ENCODE data around the gene TENM4. TPM values are rescaled to one million over a fixed set of nuclear protein-coding genes. Genes with fewer than 3 reads are reported as not detected.

Gene TENM4
- polyA plus RNA-seq, 2 of the 4 experiments (the other 2 are of a cell fraction), result 0.06 to 0.31 TPM

DNA sequence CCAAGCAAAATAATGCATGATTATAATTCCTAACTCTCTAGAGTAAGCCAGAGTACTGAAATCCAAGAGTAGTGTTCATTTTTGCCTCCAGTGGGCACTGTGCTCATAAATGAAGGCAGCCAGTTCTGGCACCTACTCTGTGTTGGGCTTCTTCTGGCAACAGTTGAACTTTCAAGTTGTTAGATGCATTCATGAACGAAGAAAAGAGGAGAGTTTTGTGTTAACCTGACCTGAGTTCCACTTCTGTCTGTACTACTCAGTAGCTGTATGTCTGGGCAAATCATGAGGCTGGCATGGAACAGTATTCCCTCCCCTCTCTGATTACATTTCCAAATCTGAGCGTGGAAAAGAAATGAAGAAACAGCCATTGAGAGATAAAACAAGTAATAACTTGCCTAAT is 20.3 kb upstream of the TENM4 start:
- Histone ChIP-seq H3K27ac (no peak overlapping the region), H3K4me2 (no peak overlapping the region), H3K4me1 (no peaks in the 10 kb centered on the region), H3K9me3 (no peaks in the 10 kb centered on the region), H3K4me3 (no peak overlapping the region)
- TF ChIP-seq SMC3 (IDR thresholded peaks at IDR 0.05), result 0 out of 3 replicates have a peak, but pooled peaks have one; percentile 13
- TF ChIP-seq TP53 (CRISPR knock-in tag; IDR thresholded peaks at IDR 0.05), result no peak
- no peak for TF ChIP-seq ZC3H11A (IDR thresholded peaks at IDR 0.05)
- TF ChIP-seq RAD21 (conservative IDR thresholded peaks at IDR 0.05 in 1 of 2, IDR thresholded peaks at IDR 0.05 in 1 of 2), result peak in 1 of 2 experiments; percentile 34; a peak in 1 of 5 replicates
- peak; percentile 31; the same call in 2 of the 3 replicates for TF ChIP-seq CTCF (IDR thresholded peaks at IDR 0.05)
- ChIA-PET CTCF (interaction anchor here (1.6 kb wide), 1 partner anchor 22 kb away, joined by 3 read pairs; no protein-coding TSS in a partner anchor), POLR2A (no interaction called here)
- ATAC-seq (peak; percentile 82 to 87), FAIRE-seq (no peak), DNase-seq (ENCODE audit: low read depth in 1 of 2, low spot score in 1 of 2) (no peak)
- WGBS (ENCODE audit: missing lambda C conversion rate), result 0% methylated on average over 2 of the region's 2 CpGs

DNA sequence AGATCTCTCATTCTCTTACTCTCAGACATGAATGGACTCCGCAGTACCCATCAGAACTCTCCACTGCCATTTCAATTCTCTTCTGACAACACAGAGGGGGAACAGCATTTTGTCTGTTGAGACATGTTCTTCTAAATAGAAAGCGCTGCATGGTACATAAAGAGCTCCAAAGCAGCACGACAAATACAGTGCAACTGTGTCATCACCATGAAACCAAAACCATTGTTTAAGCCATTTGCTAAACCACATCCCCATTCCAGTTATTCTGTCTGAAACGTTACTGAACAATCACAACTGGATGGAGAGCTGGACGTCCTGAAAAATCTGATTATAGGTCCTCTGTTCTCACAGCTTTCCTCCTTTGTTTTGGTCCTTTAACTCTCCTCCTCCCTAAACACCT is 17.9 kb upstream of the TENM4 start:
- FAIRE-seq, result no peak
- POLR2A ChIA-PET, result no interaction called here
- Histone ChIP-seq H3K4me1 (no peaks in the 10 kb centered on the region), H3K9me3 (no peaks in the 10 kb centered on the region), H3K4me3 (no peak overlapping the region), H3K4me2 (no peak overlapping the region), H3K27ac (no peak overlapping the region)
- TF ChIP-seq NFE2L2 (conservative IDR thresholded peaks at IDR 0.05; ENCODE audit: low read length) (no peak), ZNF302 (CRISPR knock-in tag; IDR thresholded peaks at IDR 0.05) (no peak), JUN (IDR thresholded peaks at IDR 0.05) (no peak), HOXA7 (CRISPR knock-in tag; IDR thresholded peaks at IDR 0.05) (no peak)
- ATAC-seq, result no peak
- CTCF ChIA-PET, result interaction anchor here (3.5 kb wide), 1 partner anchor 35 kb away, joined by 12 read pairs; no protein-coding TSS in a partner anchor
- DNase-seq (ENCODE audit: low read depth in 1 of 2, low spot score in 1 of 2), result no peak
- WGBS (ENCODE audit: missing lambda C conversion rate), result 15% methylated on average over 5 of the region's 5 CpGs

DNA sequence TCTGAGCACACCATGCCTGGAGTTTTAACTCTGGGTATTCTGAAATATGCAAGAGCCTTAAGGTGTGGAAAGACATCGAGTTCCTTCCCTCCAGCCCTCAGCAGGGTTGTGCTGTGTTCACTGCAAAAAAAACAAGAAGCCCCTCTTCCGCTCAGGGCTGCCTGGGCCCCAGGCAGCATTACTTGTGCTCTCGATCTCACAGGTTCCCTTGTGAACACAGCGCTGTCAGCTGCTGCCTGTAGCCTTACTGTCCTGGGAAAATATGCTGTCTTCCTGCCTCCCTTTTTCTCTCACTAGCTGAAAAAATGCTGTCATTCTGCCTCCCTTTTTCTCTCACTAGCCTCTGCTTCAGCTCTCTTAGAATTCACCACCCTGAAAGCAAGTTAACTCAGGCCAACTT is 15.7 kb upstream of the TENM4 start:
- ChIA-PET POLR2A (no interaction called here), CTCF (no interaction called here)
- no peak overlapping the region for H3K27ac ChIP-seq
- TF ChIP-seq CEBPB (IDR thresholded peaks at IDR 0.05), result no peak
- TF ChIP-seq, protein P1, sequence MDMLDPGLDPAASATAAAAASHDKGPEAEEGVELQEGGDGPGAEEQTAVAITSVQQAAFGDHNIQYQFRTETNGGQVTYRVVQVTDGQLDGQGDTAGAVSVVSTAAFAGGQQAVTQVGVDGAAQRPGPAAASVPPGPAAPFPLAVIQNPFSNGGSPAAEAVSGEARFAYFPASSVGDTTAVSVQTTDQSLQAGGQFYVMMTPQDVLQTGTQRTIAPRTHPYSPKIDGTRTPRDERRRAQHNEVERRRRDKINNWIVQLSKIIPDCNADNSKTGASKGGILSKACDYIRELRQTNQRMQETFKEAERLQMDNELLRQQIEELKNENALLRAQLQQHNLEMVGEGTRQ (IDR thresholded peaks at IDR 0.05), result no peak
- TF ChIP-seq EP300 (IDR thresholded peaks at IDR 0.05), result no peak
- no peak for TF ChIP-seq NFE2L2 (conservative IDR thresholded peaks at IDR 0.05; ENCODE audit: low read length)
- H3K4me2 ChIP-seq, result no peak overlapping the region
- no peak overlapping the region for H3K4me3 ChIP-seq
- no peaks in the 10 kb centered on the region for H3K4me1 ChIP-seq
- FAIRE-seq (no peak), ATAC-seq (no peak), DNase-seq (ENCODE audit: low read depth in 1 of 2, low spot score in 1 of 2) (no peak)
- H3K9me3 ChIP-seq, result no peaks in the 10 kb centered on the region
- WGBS (ENCODE audit: missing lambda C conversion rate), result 26% methylated on average over 4 of the region's 4 CpGs

GRCh38 chr11:79453617-79454016 is 12.8 kb upstream of the TENM4 start:
- Histone ChIP-seq H3K27ac (no peak overlapping the region), H3K4me2 (no peak overlapping the region), H3K4me3 (no peak overlapping the region), H3K9me3 (no peaks in the 10 kb centered on the region), H3K4me1 (no peaks in the 10 kb centered on the region)
- DNase-seq (ENCODE audit: low read depth in 1 of 2, low spot score in 1 of 2) (no peak), ATAC-seq (no peak), FAIRE-seq (no peak)
- no peak for TF ChIP-seq BCL3 (IDR thresholded peaks at IDR 0.05)
- CTCF ChIA-PET, result interaction anchor here (1.1 kb wide), 1 partner anchor 40 kb away, joined by 4 read pairs; no protein-coding TSS in a partner anchor
- POLR2A ChIA-PET, result no interaction called here

DNA sequence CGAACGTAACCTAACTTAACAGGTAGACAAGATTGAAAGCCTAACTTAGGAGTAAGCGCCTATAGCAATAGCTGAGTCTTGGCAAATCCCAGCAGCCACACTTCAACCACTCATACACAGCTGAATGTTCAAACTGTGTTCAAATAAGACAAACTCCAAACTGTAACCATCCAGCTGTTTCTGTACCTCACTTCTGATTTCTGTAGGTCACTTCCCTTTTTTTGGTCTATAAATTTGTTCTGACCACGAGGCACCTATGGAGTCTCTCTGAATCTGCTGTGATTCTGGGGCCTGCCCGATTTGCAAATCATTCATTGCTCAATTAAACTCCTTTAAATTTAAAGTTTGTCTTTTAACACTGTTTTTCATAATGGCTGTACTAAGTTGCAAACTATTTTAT is 8.2 kb upstream of the TENM4 start:
- CTCF ChIA-PET, result no interaction called here
- ATAC-seq, result no peak
- POLR2A ChIA-PET, result no interaction called here
- no peak for FAIRE-seq
- Histone ChIP-seq H3K27ac (no peak overlapping the region), H3K9me3 (no peaks in the 10 kb centered on the region), H3K4me3 (no peak overlapping the region), H3K4me2 (no peak overlapping the region), H3K4me1 (no peaks in the 10 kb centered on the region)
- 22% methylated on average over 5 of the region's 5 CpGs for WGBS (ENCODE audit: missing lambda C conversion rate)
- no peak for DNase-seq (ENCODE audit: low read depth in 1 of 2, low spot score in 1 of 2)
- TF ChIP-seq HDAC2 (IDR thresholded peaks at IDR 0.05) (no peak), MAFK (IDR thresholded peaks at IDR 0.05; ENCODE audit: partially characterized antibody) (no peak), BHLHE40 (IDR thresholded peaks at IDR 0.05; ENCODE audit: low read depth, low read length) (no peak), GATA3 (IDR thresholded peaks at IDR 0.05; ENCODE audit: borderline replicate concordance) (no peak), POLR2AphosphoS2 (conservative IDR thresholded peaks at IDR 0.05; ENCODE audit: low read length) (no peak), ATOH8 (CRISPR knock-in tag; IDR thresholded peaks at IDR 0.05; ENCODE audit: low read depth) (no peak), NPAS2 (CRISPR knock-in tag; IDR thresholded peaks at IDR 0.05; ENCODE audit: borderline replicate concordance) (no peak), TP53 (CRISPR knock-in tag; IDR thresholded peaks at IDR 0.05) (no peak), RFX5 (IDR thresholded peaks at IDR 0.05) (no peak), JUN (IDR thresholded peaks at IDR 0.05) (no peak)
- TF ChIP-seq, protein P2, sequence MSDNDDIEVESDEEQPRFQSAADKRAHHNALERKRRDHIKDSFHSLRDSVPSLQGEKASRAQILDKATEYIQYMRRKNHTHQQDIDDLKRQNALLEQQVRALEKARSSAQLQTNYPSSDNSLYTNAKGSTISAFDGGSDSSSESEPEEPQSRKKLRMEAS (IDR thresholded peaks at IDR 0.05), result no peak
